Activated CD4-positive, alpha-beta T cell treated with anti-CD3 and anti-CD28 coated beads for 48 hours (primary cell): ENCODE data around the gene ZWILCH.
"Not testable (repeated sequence)": the region's sequence is repeated elsewhere in the genome, so short reads cannot be mapped to it uniquely, and the experiment has no call there.

Source experiments
- DNase-seq: peaks from one replicate; pipeline ENCODE4 v3.0.0-alpha.2; 2020

The ZWILCH gene

GRCh38 chr15:66504563-66505429 lies at the start of gene ZWILCH, which contains the start of gene RPL4:
Gene ZWILCH (plus strand): TSS chr15:66505326. CDS start chr15:66505339, 13 bp downstream.
Gene RPL4 (minus strand): TSS chr15:66504855. CDS start chr15:66504790, 65 bp downstream.
- peak; percentile 85 for DNase-seq

DNA sequence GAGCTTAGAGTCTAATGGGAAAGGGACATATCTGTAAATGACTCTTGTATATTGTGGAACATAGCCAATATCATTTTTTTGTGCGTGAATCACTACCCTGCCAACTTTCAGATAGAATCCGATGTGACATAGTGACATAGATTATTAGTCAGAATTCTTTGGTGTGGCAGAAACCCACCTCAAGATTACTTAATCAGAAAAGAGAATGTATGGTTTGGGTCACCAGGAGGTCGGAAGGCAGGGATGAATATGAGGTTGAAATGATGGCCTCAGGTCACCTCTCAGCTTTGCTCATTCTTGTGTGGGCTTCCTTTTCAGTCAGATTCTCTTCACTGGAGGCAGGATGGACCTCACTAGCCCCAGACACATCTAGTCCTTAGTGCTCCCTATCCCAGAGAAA lies 48.9 kb upstream of the ZWILCH start:
- peak; percentile 25 for DNase-seq

DNA sequence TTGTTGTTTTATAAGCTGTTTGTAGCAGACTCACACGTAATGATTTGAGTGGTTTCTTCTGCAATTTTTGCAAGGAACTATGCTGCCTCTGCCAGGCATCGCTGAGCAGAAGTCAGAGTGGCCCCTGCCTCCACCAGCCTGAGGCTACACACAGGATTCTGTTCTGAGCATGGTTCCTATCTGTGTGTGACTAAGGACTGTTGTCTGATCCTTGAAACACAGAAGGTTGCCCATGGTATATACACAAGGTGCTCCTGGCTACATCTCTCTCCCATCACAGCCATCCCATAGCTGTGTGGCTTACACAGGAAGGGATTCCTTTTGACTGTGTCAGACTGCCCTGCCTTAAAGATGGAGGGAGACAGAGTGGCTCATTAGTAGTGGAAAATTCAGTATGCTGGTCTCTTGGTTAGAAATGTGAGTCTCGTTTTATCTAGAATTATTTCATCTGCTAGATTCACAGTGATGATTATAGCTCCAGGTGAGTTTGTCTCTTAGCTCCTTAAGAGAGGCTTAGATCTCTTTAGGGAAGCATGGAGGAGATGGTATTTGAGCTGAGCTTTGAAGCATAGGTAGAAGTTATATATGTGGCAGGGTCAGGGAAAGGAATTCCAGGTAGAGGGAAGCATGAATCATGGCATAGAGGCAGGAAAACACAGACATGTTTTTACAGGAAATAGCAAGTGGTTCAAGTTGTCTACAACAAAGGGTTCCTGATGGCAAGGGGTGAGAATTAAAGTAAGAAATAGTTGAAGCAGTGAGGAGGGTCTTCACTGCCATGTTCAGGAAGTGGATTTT lies 45.1 kb upstream of the ZWILCH start:
- no peak for DNase-seq

- not testable (repeated sequence) for DNase-seq
Measured at GRCh38 chr15:66461294-66461693, 43.8 kb upstream of the ZWILCH start.

- no peak for DNase-seq
Measured at GRCh38 chr15:66461917-66462316, 43.2 kb upstream of the ZWILCH start.

DNA sequence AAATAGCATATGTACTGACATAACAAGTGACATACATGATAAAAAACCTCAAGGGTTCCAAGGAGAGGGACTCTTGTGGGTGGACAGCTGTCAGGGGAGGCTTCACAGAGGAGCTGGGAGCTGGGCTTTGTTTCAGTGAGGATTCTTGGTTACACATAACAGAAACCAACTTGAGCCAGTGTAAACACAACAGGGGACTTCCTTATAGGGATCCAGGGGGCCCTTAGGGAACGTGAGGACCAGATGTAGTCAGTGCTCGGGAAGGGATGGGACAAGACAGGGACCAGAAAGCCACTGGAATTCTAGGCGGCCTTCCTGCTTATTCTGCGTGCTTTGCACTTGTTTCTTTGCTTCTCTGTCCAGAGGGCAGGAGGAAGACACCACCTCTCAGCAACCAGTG lies 42.5 kb upstream of the ZWILCH start:
- DNase-seq, result no peak

- not testable (repeated sequence) for DNase-seq
Measured at GRCh38 chr15:66465294-66465693, 39.8 kb upstream of the ZWILCH start.

GRCh38 chr15:66467162-66468040 lies 37.7 kb upstream of the ZWILCH start:
- DNase-seq, result not testable (repeated sequence)

GRCh38 chr15:66470825-66471224 lies 34.3 kb upstream of the ZWILCH start:
- DNase-seq, result not testable (repeated sequence)

DNA sequence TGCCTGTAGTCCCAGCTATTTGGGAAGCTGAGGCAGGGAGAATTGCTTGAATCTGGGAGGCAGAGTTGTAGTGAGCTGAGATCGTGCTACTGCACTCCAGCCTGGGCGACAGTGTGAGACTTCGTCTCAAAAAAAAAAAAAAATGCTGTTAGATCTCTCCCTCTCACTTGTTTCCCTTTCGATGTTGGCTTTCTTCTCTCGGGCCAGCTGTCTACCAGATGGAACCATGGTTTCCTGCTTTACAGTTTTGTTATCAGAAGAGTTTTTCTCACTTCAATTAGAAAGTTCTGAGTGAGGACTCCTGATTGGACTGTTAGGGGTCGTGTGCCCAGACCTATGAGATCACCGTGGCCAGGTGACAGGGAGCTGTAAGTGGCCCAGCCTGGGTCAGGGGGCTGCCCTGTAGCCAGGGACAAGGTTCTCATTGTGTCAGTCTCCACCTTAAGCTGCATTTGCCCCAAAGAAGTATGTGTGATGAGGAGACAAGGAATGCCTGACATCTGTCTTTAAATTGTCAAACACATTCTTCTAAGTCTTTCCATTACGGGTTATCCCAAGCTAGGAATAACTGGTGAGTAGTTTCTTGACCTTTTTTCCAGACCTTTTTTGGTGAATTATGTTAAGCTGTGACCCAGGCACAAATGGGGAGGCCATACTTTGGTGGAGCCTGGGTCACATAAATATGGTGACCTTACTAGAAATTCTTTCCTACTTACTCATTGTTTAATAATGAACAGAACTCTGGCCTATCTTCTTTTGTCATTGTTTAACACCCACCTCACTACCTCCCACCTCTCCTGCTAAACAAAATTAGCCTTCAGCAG lies 32.7 kb upstream of the ZWILCH start:
- peak; percentile 43 for DNase-seq

- no peak for DNase-seq
Measured at GRCh38 chr15:66474135-66474534, 31.0 kb upstream of the ZWILCH start.

DNA sequence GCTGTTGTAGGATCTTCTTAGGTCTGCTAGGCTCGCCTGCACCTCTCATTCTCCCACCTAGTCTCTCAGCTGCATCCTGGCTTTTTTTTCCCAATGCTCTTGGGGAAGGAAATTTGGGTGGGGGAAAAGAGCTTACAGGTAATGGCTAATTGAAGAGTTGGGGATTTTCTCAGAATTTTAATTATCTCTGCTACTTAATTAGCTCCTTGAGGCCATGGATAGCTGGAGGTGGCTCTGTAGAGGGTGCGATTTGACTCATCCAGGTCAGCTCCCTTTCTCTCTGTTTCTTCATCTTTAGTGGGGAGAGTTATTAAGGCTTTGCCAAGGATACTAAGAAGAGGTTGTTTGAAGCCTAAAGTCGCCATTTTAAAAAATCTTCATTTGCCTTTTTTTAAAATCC lies 30.2 kb upstream of the ZWILCH start:
- no peak for DNase-seq

DNA sequence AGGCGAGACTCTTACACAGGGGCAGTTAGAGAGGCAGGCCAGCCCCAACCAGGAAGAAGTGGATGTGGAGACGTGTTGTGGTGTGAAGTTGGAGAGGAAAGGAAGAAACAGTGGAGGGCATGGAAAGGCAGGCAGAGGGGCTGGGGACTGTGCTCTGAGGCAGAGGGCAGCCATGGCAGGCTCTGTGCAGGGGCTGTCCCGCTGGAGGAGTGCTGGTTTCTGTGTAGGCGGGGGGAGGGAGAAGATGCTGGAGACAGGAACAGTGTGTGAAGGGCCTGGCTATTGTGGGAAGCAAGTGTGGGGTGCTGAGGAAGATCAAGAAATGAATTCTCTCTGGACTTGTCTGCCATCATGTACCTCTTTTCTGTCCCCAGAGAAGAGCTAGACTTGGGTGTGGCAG lies 28.6 kb upstream of the ZWILCH start:
- DNase-seq, result no peak

DNA sequence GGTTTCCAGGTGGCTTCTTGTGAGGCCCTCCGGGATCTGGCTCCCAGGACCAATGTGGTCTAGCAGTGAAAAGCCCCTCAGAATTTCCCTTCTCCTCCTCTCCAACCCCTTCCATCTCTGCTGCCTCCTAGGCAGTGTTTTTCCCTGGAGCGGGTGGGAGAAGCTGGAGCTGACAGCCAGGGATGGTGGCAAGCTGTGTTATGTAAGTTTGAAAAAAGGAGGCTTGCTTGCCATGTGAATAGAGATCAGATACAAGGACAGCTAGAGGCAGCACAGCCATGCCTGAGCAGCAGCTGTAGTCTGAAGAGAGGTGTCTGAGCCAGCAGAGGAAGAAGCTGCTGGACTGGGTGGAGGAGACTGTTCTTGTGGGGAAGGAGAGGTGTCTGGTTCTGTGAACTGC lies 28.1 kb upstream of the ZWILCH start:
- no peak for DNase-seq

GRCh38 chr15:66480267-66480666 lies 24.9 kb upstream of the ZWILCH start:
- no peak for DNase-seq

DNA sequence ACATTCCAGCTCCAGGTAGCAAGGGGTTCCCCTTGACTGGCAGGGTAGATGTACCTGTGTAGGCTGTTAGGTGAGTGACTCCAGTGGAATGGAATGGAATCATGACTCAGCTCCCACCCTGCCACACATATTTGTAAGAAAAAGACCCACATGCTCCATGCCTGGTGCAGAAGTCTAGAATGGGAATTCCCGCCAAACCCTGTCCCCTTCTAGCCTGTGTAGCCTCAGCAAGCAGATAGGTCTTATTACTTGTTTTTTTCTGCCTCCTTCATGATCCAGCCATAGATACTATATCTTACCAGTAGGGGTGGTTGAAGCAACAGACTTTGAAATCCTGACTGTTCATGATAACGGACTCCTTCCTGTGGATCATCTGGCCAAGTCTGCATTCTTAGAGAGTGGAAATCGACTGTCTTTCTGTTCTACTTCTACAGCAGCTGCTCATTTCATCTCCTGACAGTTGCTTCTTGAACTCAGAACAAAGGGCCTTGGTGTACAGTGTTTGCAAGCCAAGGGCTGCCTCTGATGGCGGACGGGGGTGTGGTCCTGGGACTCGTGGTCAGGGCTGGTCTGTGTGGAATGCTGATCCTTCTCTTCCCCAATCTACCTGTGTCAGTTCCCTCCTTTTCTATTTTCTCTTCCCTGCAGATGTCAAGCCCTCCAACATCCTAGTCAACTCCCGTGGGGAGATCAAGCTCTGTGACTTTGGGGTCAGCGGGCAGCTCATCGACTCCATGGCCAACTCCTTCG lies 23.8 kb upstream of the ZWILCH start:
- no peak for DNase-seq

DNA sequence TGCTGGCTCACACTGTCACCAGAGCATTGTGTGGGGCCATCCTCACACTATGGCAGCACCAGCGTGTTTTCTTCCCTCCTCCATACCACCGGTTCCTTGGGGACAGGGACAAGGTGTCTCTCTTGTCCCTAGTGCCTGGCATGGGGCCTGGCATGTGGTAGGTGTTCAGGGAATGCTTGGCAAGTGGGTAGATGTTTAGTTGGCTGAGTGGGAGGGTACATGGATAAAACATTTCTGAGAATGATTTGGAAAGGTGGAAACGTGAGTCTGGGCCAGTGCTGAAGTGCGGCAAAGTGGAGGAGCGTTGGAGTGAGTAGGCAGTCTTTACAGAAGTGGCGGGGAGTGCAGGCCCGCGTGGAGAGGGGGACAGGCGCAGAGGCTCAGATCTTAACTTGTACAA lies 22.6 kb upstream of the ZWILCH start:
- no peak for DNase-seq

DNA sequence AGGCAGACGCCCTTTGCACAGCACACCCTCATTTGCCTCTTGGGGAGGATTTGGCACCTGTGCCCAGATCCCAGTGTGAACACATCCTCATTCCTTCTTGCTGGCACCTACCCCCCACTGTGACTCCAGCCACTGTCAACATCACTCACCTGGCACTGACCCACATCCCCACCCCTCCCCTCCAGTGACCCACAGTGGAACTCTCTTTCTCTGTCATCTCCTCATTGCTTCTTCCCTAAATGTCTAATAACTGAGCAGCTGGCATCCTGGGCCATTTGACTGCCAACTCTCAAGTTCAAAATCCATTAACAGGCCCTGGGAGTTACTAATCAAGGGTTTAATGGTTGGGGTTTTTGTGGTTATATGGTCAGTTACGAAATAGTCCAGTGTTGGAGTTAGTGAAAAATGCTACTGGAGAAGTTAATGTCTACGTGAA lies 22.0 kb upstream of the ZWILCH start:
- DNase-seq, result no peak

GRCh38 chr15:66484539-66485112 lies 20.5 kb upstream of the ZWILCH start:
- DNase-seq, result no peak

GRCh38 chr15:66486887-66487286 lies 18.2 kb upstream of the ZWILCH start:
- no peak for DNase-seq

DNA sequence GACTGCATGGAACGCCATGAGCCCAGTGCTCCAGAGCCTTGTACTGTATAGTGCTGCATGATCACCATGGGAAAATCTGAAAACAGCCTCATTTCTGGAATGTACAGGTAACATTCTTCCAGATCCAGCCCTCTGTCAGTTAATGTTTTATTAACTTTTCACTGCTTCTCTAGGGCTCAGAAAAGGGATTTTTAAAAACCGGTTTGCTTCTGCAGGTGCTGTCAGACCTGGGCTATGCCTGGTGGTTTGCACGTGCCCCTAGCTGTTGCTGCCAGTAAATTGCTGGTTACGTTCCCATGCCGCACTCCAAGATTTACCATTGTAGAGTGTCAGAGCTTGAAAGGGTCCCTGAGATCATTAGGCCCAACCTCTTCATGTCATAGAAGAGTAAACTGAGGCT lies 16.6 kb upstream of the ZWILCH start:
- no peak for DNase-seq
